SK-N-SH (cell line): ENCODE measurements around the gene CORT. TPM values are rescaled to one million over a fixed set of nuclear protein-coding genes. Genes with fewer than 3 reads are reported as not detected.

Source experiments
- CTCF ChIA-PET: fragments of 300-600, 350-600 bp; formaldehyde crosslinking; extraction: SDS; loops from one replicate; lab custom pipeline; 2021; lab: Yijun Ruan, JAX
- POLR2A ChIA-PET: fragments of 350-600 bp; sonication (Branson Sonifier 250); formaldehyde crosslinking; extraction: SDS; loops from one replicate; lab custom pipeline; 2020; ENCODE audit warnings: antibody characterized with exemption, inconsistent platforms; lab: Yijun Ruan, JAX
- DNase-seq: peaks from one replicate; pipeline ENCODE4 v3.0.0; 2012
- H2AFZ ChIP-seq: fragments of 200-600 bp; sonication (generic); 2 replicates; pipeline ENCODE4 v1.8.1; 2016; ENCODE audit warnings: antibody characterized with exemption, mild to moderate bottlenecking, low read depth
- H3F3A ChIP-seq: fragments of 200-600 bp; sonication (generic); replicated peaks from 2 replicates; pipeline ENCODE3; 2016; ENCODE audit warnings: antibody characterized with exemption, mild to moderate bottlenecking; ENCODE audit not compliant: insufficient read depth
- H3K27ac ChIP-seq, 2 experiments: fragments of 200-500 bp in 1 of 2; fragments of 200-600 bp in 1 of 2; sonication (Bioruptor generic) in 1 of 2; sonication (generic), shearing (Covaris generic) in 1 of 2; 2 replicates each; pipeline versions ENCODE4 v1.5.1 to v1.6.1; 2014 to 2016; ENCODE audit warnings: low read depth in 2 of 2, inconsistent platforms in 1 of 2, low read length in 1 of 2, mild to moderate bottlenecking in 1 of 2, mixed read lengths in 1 of 2
- H3K27me3 ChIP-seq: fragments of 200-600 bp; sonication (generic), shearing (Covaris generic); 2 replicates; pipeline ENCODE4 v1.6.1; 2016; ENCODE audit warnings: mixed run types; ENCODE audit not compliant: insufficient read depth
- H3K36me3 ChIP-seq, 2 experiments: fragments of 200-500 bp in 1 of 2; fragments of 200-600 bp in 1 of 2; sonication (Bioruptor generic) in 1 of 2; sonication (generic) in 1 of 2; replicated peaks in 1 of 2; 2 replicates each; pipeline versions ENCODE3 to v1.5.1; 2014 to 2016; ENCODE audit warnings: low read length in 1 of 2, mild to moderate bottlenecking in 1 of 2; ENCODE audit not compliant: insufficient read depth in 2 of 2, control insufficient read depth in 1 of 2
- H3K4me1 ChIP-seq, 2 experiments: fragments of 200-500 bp in 1 of 2; fragments of 200-600 bp in 1 of 2; sonication (Bioruptor generic) in 1 of 2; sonication (generic), shearing (Covaris generic) in 1 of 2; 2 replicates each; pipeline versions ENCODE4 v1.5.1 to v1.6.1; 2014 to 2016; ENCODE audit warnings: low read depth in 1 of 2, low read length in 1 of 2, mixed run types in 1 of 2; ENCODE audit not compliant: insufficient read depth in 2 of 2, control insufficient read depth in 1 of 2
- H3K4me2 ChIP-seq: fragments of 200-600 bp; sonication (generic), shearing (Covaris generic); 2 replicates; pipeline ENCODE4 v1.6.1; 2017; ENCODE audit warnings: mixed run types
- H3K4me3 ChIP-seq, 2 experiments: fragments of 200-500 bp in 1 of 2; fragments of 200-600 bp in 1 of 2; sonication (Bioruptor generic) in 1 of 2; sonication (generic), shearing (Covaris generic) in 1 of 2; 2 replicates each; pipeline versions ENCODE4 v1.5.1 to v1.8.1; 2014 to 2016; ENCODE audit warnings: low read depth in 2 of 2, inconsistent platforms in 1 of 2, low read length in 1 of 2, mild to moderate bottlenecking in 1 of 2, mixed read lengths in 1 of 2, moderate library complexity in 1 of 2
- H3K79me2 ChIP-seq: fragments of 200-600 bp; sonication (generic); 2 replicates; pipeline ENCODE4 v1.8.1; 2017; ENCODE audit warnings: mild to moderate bottlenecking; ENCODE audit not compliant: insufficient read depth
- H3K9ac ChIP-seq: fragments of 200-600 bp; sonication (generic); 2 replicates; pipeline ENCODE4 v1.6.1; 2017; ENCODE audit warnings: mixed run types
- H3K9me2 ChIP-seq: fragments of 200-600 bp; sonication (generic); 2 replicates; pipeline ENCODE4 v1.6.1; 2017; ENCODE audit warnings: mixed run types
- H3K9me3 ChIP-seq: fragments of 200-600 bp; sonication (generic); 2 replicates; pipeline ENCODE4 v1.6.1; 2017; ENCODE audit warnings: mixed run types, mild to moderate bottlenecking, moderate library complexity
- H4K20me1 ChIP-seq: fragments of 200-600 bp; sonication (generic); 2 replicates; pipeline ENCODE4 v1.6.1; 2017; ENCODE audit warnings: mild to moderate bottlenecking, mixed run types; ENCODE audit not compliant: insufficient read depth
- EZH2phosphoT487 ChIP-seq: fragments of 200-600 bp; sonication (generic); IDR thresholded peaks from 2 replicates; pipeline ENCODE4 v1.6.1; 2017; ENCODE audit warnings: low read depth, mixed run types, mild to moderate bottlenecking, antibody characterized with exemption, moderate library complexity, borderline replicate concordance
- FOSL2 ChIP-seq: IDR thresholded peaks from 2 replicates; pipeline ENCODE4 v1.4.0; 2012; ENCODE audit warnings: low read depth, mild to moderate bottlenecking, moderate library complexity, borderline replicate concordance
- FOXJ3 ChIP-seq: sonication (generic); formaldehyde crosslinking; IDR thresholded peaks from 2 replicates; pipeline ENCODE4 v1.5.1; 2020; ENCODE audit warnings: mild to moderate bottlenecking, missing genetic modification reagents
- RAD21 ChIP-seq: IDR thresholded peaks from 2 replicates; pipeline ENCODE4 v1.6.1; 2012; ENCODE audit warnings: mild to moderate bottlenecking, low read length
- WGBS: methylation state at CpG from one replicate; pipeline ENCODE4 v1.1.6; 2017; ENCODE audit warnings: low lambda C conversion rate; 5-methylcytosine and 5-hydroxymethylcytosine counted together
- polyA plus RNA-seq, 3 experiments: library from polyadenylated mRNA; depleted of rRNA; stranded (reverse); fragments of >200 nt; gene quantifications; 2 replicates each; pipeline ENCODE4 v1.2.3, GENCODE V29; 2012
- TF ChIP-seq, protein P1 (sequence below): IDR thresholded peaks from 2 replicates; pipeline ENCODE4 v1.4.0; 2012; ENCODE audit warnings: low read depth, borderline replicate concordance
- TF ChIP-seq, protein P2 (sequence below): fragments of 150-350 bp; IDR thresholded peaks from 2 replicates; pipeline ENCODE4 v1.6.1; 2016; ENCODE audit warnings: mild to moderate bottlenecking, low read depth, low read length

CORT gene
- polyA plus RNA-seq, 1 of the 3 experiments (the other 2 are of a cell fraction) = 0.26 TPM

DNA sequence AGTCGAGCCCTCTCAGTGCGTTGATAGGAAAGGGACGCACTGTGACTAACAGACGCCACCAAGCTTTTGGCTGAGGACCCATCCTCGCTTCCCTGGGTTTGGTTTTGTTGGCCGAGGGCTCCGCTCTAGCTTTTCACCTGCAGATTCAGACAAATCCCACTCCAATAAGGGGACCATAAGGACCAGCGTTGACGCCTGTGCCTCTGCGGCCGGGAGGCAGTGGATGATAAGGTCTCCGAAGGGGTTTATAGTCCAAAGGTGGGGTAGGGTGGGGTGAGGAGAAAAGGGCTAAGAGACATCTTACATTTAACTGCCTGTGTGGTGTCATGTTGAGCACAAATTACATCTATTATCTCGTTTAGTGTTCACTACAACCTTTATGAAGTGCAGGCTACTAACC, 25.7 kb downstream of the CORT start:
- Histone ChIP-seq H3K9ac (peak overlapping the region; percentile 82), H3K79me2 (peaks cover 73% of the 10 kb centered on the region), H4K20me1 (no peaks in the 10 kb centered on the region; the same call in 1 of the 2 replicates), H3K27me3 (no peaks in the 10 kb centered on the region), H3K4me1 (peaks cover 8 to 13% of the 10 kb centered on the region in 2 experiments; a peak in 3 of 4 replicates), H3F3A (peaks cover 7% of the 10 kb centered on the region), H3K9me2 (no peaks in the 10 kb centered on the region), H3K27ac (peak overlapping the region; percentile 40 to 76; a peak in 3 of 4 replicates), H2AFZ (no peak overlapping the region), H3K4me2 (peak overlapping the region; percentile 86), H3K36me3 (no peaks in the 10 kb centered on the region), H3K9me3 (no peaks in the 10 kb centered on the region), H3K4me3 (peak overlapping the region; percentile 81 to 83)
- ChIA-PET CTCF (interaction anchor here (1.4 to 1.5 kb wide), 2 partner anchors 19 to 42 kb away, joined by 4 to 12 read pairs; no protein-coding TSS in a partner anchor), POLR2A (interaction anchor here (1.0 kb wide), 1 partner anchor 77 kb away, joined by 4 read pairs; the partner anchor contains the start of gene PGD)
- no peak for TF ChIP-seq FOSL2
- DNase-seq = peak; percentile 19
- 8% methylated on average over 12 of the region's 13 CpGs for WGBS

DNA sequence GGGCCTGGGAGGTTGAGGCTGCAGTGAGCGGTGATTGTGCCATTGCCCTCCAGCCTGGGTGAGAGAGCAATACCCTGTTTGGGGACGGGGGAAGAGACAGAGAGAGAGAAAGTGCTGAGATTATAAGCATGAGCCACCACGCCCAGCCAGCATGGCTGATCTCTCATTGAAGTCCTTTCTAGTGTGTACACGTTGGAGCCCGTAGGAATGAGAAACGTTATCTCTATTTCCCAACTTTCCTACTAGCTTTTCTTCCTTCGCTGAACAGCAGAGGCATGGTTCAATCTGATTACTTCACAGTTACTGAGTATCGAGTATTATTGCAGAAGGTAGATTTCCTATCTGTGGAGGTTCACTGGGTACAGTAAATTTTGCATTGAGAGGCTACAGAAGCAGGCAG, 29.5 kb downstream of the CORT start:
- no peak overlapping the region for H3K27ac ChIP-seq
- H3K4me1 ChIP-seq = peaks cover 0 to 6% of the 10 kb centered on the region in 2 experiments; a peak in 1 of 4 replicates
- TF ChIP-seq RAD21 (no peak), FOXJ3 (CRISPR knock-in tag) (no peak)
- no peak overlapping the region for H3K9ac ChIP-seq
- no peaks in the 10 kb centered on the region for H3K9me2 ChIP-seq
- no peak overlapping the region for H3K4me2 ChIP-seq
- ChIA-PET CTCF (interaction anchor here (0.7 to 1.6 kb wide), 3 partner anchors 15 to 28 kb away, joined by 3 to 4 read pairs (median 4); no protein-coding TSS in a partner anchor), POLR2A (no interaction called here)
- H3F3A ChIP-seq = no peaks in the 10 kb centered on the region
- no peaks in the 10 kb centered on the region for H3K9me3 ChIP-seq
- no peak overlapping the region for H3K4me3 ChIP-seq
- no peaks in the 10 kb centered on the region for H4K20me1 ChIP-seq
- peaks cover 0 to 5% of the 10 kb centered on the region in 2 experiments for H3K36me3 ChIP-seq
- no peak for DNase-seq
- H3K27me3 ChIP-seq = no peaks in the 10 kb centered on the region
- peaks cover 93% of the 10 kb centered on the region for H3K79me2 ChIP-seq
- no peak overlapping the region for H2AFZ ChIP-seq
- 85% methylated on average over 8 of the region's 8 CpGs for WGBS

DNA sequence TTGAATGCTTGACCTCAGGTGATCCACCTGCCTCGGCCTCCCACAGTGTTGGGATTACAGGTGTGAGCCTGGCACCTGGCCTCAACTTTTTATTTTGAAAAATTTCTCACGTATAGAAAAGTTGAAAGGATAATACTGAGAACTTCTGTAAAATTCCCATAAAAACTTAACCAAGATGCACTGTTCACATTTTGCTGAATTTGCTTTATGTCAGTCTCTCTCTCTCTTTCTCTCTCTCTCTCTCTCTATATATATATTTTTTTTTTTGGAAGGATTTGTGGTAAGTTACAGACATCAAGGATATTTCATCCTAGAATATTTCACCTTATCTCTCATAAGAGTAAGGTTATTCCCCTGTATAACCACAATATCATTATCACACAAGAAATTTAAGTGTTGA, 30.8 kb downstream of the CORT start:
- Histone ChIP-seq H3K9me2 (no peaks in the 10 kb centered on the region), H3K4me2 (no peak overlapping the region), H3K79me2 (peaks cover 100% of the 10 kb centered on the region), H3K27ac (no peak overlapping the region), H3K9ac (no peak overlapping the region), H3K4me3 (no peak overlapping the region), H3K4me1 (peaks cover 0 to 4% of the 10 kb centered on the region in 2 experiments; a peak in 1 of 4 replicates), H3K9me3 (no peaks in the 10 kb centered on the region), H2AFZ (no peak overlapping the region), H3F3A (no peaks in the 10 kb centered on the region), H3K36me3 (peaks cover 0 to 5% of the 10 kb centered on the region in 2 experiments), H4K20me1 (no peaks in the 10 kb centered on the region), H3K27me3 (no peaks in the 10 kb centered on the region)
- DNase-seq = no peak
- 92% methylated on average over 2 of the region's 2 CpGs for WGBS
- ChIA-PET POLR2A (no interaction called here), CTCF (interaction anchor here (1.4 kb wide), 1 partner anchor 14 kb away, joined by 6 read pairs; no protein-coding TSS in a partner anchor)
- TF ChIP-seq EZH2phosphoT487 (no peak), FOSL2 (no peak)
- TF ChIP-seq, protein P1, sequence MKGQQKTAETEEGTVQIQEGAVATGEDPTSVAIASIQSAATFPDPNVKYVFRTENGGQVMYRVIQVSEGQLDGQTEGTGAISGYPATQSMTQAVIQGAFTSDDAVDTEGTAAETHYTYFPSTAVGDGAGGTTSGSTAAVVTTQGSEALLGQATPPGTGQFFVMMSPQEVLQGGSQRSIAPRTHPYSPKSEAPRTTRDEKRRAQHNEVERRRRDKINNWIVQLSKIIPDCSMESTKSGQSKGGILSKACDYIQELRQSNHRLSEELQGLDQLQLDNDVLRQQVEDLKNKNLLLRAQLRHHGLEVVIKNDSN = no peak
- TF ChIP-seq, protein P2, sequence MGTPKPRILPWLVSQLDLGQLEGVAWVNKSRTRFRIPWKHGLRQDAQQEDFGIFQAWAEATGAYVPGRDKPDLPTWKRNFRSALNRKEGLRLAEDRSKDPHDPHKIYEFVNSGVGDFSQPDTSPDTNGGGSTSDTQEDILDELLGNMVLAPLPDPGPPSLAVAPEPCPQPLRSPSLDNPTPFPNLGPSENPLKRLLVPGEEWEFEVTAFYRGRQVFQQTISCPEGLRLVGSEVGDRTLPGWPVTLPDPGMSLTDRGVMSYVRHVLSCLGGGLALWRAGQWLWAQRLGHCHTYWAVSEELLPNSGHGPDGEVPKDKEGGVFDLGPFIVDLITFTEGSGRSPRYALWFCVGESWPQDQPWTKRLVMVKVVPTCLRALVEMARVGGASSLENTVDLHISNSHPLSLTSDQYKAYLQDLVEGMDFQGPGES = no peak
